Stimulated activated CD8-positive, alpha-beta memory T cell treated with anti-CD3 and anti-CD28 coated beads, Interleukin-4, amount 100 ng/mL, for 1 hour (primary cell): ENCODE measurements around the gene MR1.

Experiments used
- DNase-seq, 2 donors: peaks; one replicate each; pipeline ENCODE4 v3.0.0-alpha.2; 2020; ENCODE audit warnings: low read depth in 2 of 2, low spot score in 1 of 2

The MR1 gene

DNA sequence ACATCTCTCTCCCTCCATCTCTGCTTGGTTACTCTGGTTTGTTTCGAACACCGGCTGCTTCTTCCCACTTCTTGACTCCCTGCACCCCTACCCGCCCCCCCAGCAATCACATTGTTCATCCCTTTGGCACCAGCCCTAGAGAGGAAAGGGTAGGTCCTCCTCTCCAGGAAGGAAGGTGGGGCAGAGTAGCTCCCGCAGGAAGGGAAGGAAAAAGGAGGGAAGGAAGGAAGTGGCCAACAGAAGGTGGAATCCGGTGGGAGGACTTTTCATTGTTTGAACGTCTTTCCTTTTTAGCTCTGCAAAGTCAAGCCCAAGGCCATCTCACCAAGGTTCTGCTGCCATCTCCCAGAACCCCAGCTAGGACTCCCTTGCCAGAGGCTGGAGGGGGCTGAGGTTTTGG, 72.7 kb downstream of the MR1 start:
- no peak for DNase-seq

DNA sequence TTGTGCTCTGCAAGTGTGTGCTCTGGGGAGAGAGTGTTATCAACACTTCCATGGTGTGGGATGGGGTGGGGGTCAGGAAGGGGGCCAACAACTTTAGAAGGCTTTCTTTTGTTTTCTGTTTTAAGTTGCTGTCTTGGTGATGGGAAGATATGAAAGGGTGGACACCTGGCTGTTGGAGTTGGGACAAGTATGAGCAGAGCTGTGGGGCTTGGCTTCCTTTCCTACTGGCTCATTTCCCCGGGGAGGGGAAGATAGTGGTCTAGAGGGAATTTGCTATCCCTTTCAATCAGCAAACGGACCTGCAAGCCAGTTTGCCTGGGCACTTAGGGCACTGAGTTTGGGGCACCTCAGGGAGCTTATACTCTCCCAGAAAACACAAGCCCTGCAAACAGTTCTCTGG, 73.9 kb downstream of the MR1 start:
- no peak for DNase-seq

- DNase-seq = no peak
Observed at GRCh38 chr1:181108304-181108867, 74.6 kb downstream of the MR1 start.

DNA sequence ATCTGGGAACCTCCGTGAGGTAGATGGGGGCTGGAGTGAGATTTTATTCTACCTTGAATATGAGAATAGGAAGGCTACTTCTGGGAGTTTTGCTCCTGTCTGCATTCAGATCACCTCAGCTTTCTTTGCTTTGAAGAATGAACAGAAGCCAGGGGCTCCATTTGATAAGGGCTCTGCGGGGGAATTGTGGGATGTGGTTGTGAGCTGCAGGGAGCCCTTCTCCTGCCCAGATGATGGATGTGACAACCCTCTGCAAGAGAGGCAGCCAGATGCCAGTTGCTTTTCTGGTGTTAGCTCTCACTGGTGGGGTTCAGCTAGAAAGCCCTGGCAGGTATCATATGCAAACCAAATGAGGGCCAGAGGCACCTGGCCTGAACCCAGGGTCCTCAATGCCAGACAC, 76.2 kb downstream of the MR1 start:
- DNase-seq = no peak
